Measurements from ENCODE around the gene ZNF266. TPM values are rescaled to one million over a fixed set of nuclear protein-coding genes. Genes with fewer than 3 reads are reported as not detected.

ZNF266 gene
- 14.2 and 14.9 TPM in 2 replicates for total RNA-seq (2014; rRNA removed; shearing (Covaris generic))

GRCh38 chr19:9435279-9436268 lies at the start of gene ZNF266:
ZNF266 (minus strand) TSS chr19:9435573; CDS start chr19:9420089, 15,484 bp downstream.

GRCh38 chr19:9362905-9363304 lies 72.5 kb downstream of the ZNF266 start, which contains the start of gene ZNF177:
ZNF177 (plus strand) TSS chr19:9363013; CDS start chr19:9378312, 15,299 bp downstream.

Other genes starting within 250 kb of the ZNF266 start
- gene OR7D4, start 216.0 kb downstream of the ZNF266 start, total RNA-seq (2014; rRNA removed; shearing (Covaris generic)): not detected in 2 replicates
- not detected in 2 replicates for gene OR7E24, start 184.6 kb downstream of the ZNF266 start, total RNA-seq (2014; rRNA removed; shearing (Covaris generic))
- 9.7 and 20.6 TPM in 2 replicates for gene ZNF699, start 125.7 kb downstream of the ZNF266 start, total RNA-seq (2014; rRNA removed; shearing (Covaris generic))
- 8.6 and 11.2 TPM in 2 replicates for gene ZNF559, start 111.4 kb downstream of the ZNF266 start, total RNA-seq (2014; rRNA removed; shearing (Covaris generic))
- gene ZNF177, start 72.6 kb downstream of the ZNF266 start, total RNA-seq (2014; rRNA removed; shearing (Covaris generic)): 0.42 and 2.9 TPM in 2 replicates
- 1.4 and 3.7 TPM in 2 replicates for gene ZNF560, start 63.0 kb upstream of the ZNF266 start, total RNA-seq (2014; rRNA removed; shearing (Covaris generic))
- gene ZNF426, start 103.1 kb upstream of the ZNF266 start, total RNA-seq (2014; rRNA removed; shearing (Covaris generic)): 9.0 and 9.3 TPM in 2 replicates
- gene ZNF121, start 148.9 kb upstream of the ZNF266 start, total RNA-seq (2014; rRNA removed; shearing (Covaris generic)): 48.4 and 56.3 TPM in 2 replicates
- gene ZNF561, start 185.7 kb upstream of the ZNF266 start, total RNA-seq (2014; rRNA removed; shearing (Covaris generic)): 18.4 and 19.1 TPM in 2 replicates
- 35.6 and 40.2 TPM in 2 replicates for gene ZNF562, start 239.5 kb upstream of the ZNF266 start, total RNA-seq (2014; rRNA removed; shearing (Covaris generic))